Upper lobe of left lung (tissue), 4 donors: ENCODE results near the gene ASCC3.

Experiments used
- CTCF ChIP-seq, 6 experiments: fragments of 450-650 bp in 4 of 6; fragments of 200-600 bp in 2 of 6; sonication (generic) in 2 of 6; IDR thresholded peaks; one replicate each; pipeline ENCODE4 v1.5.1; 2016 to 2019; ENCODE audit warnings: antibody characterized with exemption in 6 of 6
- POLR2A ChIP-seq, 4 donors: fragments of 450-650 bp; IDR thresholded peaks; one replicate each; pipeline ENCODE4 v1.5.1; 2016 to 2017; ENCODE audit warnings: antibody characterized with exemption in 4 of 4, mild to moderate bottlenecking in 2 of 4
- POLR2AphosphoS5 ChIP-seq, 2 donors: sonication (generic); formaldehyde crosslinking; IDR thresholded peaks; one replicate each; pipeline ENCODE4 v1.5.1; 2017; ENCODE audit warnings: antibody characterized with exemption in 2 of 2

DNA sequence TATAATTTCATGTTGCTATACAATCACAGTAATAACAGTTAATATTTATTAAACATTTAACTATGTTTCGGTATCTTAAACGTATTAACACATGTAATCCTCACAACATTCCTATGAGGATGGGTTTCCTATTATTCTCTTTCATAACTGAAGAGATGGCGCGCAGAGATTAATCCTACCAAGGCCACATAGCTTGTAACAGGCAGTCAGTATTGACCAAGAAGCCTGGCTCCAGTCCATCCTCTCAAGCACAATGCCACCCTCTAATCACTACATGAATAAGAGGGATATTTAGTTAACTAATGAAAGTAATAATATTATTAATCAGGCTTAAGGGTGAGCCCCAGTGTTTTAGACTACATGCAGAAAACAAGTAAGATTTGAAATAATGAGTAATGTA is 266.7 kb downstream of the ASCC3 start:
- TF ChIP-seq CTCF (IDR thresholded peaks at IDR 0.05) (no peak), POLR2A (IDR thresholded peaks at IDR 0.05) (no peak), POLR2AphosphoS5 (IDR thresholded peaks at IDR 0.05) (no peak)
